Upper lobe of left lung (tissue), 4 donors: ENCODE measurements around the gene DPH3.

ENCODE experiments used
- EP300 ChIP-seq, 4 donors: sonication (generic); formaldehyde crosslinking; IDR thresholded peaks; one replicate each; pipeline ENCODE4 v1.5.1; 2017; ENCODE audit warnings: antibody characterized with exemption in 4 of 4, control low read depth in 2 of 4
- POLR2A ChIP-seq, 4 donors: fragments of 450-650 bp; IDR thresholded peaks; one replicate each; pipeline ENCODE4 v1.5.1; 2016 to 2017; ENCODE audit warnings: antibody characterized with exemption in 4 of 4, mild to moderate bottlenecking in 2 of 4
- POLR2AphosphoS5 ChIP-seq, 2 donors: sonication (generic); formaldehyde crosslinking; IDR thresholded peaks; one replicate each; pipeline ENCODE4 v1.5.1; 2017; ENCODE audit warnings: antibody characterized with exemption in 2 of 2
- TF ChIP-seq, protein P1 (sequence below), 6 experiments: fragments of 450-650 bp in 4 of 6; fragments of 200-600 bp in 2 of 6; sonication (generic) in 2 of 6; IDR thresholded peaks; one replicate each; pipeline ENCODE4 v1.5.1; 2016 to 2019; ENCODE audit warnings: antibody characterized with exemption in 6 of 6

- TF ChIP-seq, protein P1, sequence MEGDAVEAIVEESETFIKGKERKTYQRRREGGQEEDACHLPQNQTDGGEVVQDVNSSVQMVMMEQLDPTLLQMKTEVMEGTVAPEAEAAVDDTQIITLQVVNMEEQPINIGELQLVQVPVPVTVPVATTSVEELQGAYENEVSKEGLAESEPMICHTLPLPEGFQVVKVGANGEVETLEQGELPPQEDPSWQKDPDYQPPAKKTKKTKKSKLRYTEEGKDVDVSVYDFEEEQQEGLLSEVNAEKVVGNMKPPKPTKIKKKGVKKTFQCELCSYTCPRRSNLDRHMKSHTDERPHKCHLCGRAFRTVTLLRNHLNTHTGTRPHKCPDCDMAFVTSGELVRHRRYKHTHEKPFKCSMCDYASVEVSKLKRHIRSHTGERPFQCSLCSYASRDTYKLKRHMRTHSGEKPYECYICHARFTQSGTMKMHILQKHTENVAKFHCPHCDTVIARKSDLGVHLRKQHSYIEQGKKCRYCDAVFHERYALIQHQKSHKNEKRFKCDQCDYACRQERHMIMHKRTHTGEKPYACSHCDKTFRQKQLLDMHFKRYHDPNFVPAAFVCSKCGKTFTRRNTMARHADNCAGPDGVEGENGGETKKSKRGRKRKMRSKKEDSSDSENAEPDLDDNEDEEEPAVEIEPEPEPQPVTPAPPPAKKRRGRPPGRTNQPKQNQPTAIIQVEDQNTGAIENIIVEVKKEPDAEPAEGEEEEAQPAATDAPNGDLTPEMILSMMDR (IDR thresholded peaks at IDR 0.05), result no peak
- no peak for TF ChIP-seq EP300 (IDR thresholded peaks at IDR 0.05)
- no peak for TF ChIP-seq POLR2AphosphoS5 (IDR thresholded peaks at IDR 0.05)
- no peak for TF ChIP-seq POLR2A (IDR thresholded peaks at IDR 0.05)
These were observed 35.1 kb downstream of the DPH3 start for GRCh38 chr3:16229681-16230080.
